SK-N-SH treated with all-trans-retinoic acid at 6 μM for 48 hours (cell line): ENCODE measurements around the gene BRAP.

Source experiments
- ATAC-seq: fragments of 200-7000 bp; cut with Tn5 transposase; 3 replicates; pipeline ENCODE4 v1.9.1; 2020; ENCODE audit warnings: mild to moderate bottlenecking, moderate library complexity
- ARNTL ChIP-seq: fragments of 450-650 bp; formaldehyde crosslinking; IDR thresholded peaks from 2 replicates; pipeline ENCODE4 v1.5.0; 2020; ENCODE audit warnings: low read depth, mild to moderate bottlenecking, moderate library complexity, borderline replicate concordance
- BACH2 ChIP-seq: fragments of 250-450 bp; sonication (Bioruptor Pico); IDR thresholded peaks from 2 replicates; pipeline ENCODE4 v1.9.0; 2021; ENCODE audit warnings: mild to moderate bottlenecking, borderline replicate concordance
- CSDC2 ChIP-seq: fragments of 250-450 bp; sonication (Bioruptor Pico); IDR thresholded peaks from 2 replicates; pipeline ENCODE4 v1.5.0; 2020; ENCODE audit warnings: mild to moderate bottlenecking, moderate library complexity
- ESRRG ChIP-seq: fragments of 250-450 bp; sonication (Bioruptor Pico); IDR thresholded peaks from 2 replicates; pipeline ENCODE4 v1.6.1; 2021; ENCODE audit warnings: mild to moderate bottlenecking
- GLIS3 ChIP-seq: fragments of 250-450 bp; sonication (Bioruptor Pico); IDR thresholded peaks from 2 replicates; pipeline ENCODE4 v1.5.0; 2020; ENCODE audit warnings: mild to moderate bottlenecking, moderate library complexity
- ISL1 ChIP-seq: fragments of 250-450 bp; sonication (Bioruptor Pico); IDR thresholded peaks from 2 replicates; pipeline ENCODE4 v2.1.2; 2022; ENCODE audit warnings: mild to moderate bottlenecking, moderate library complexity
- OSR1 ChIP-seq: fragments of 250-450 bp; sonication (Bioruptor Pico); IDR thresholded peaks from 2 replicates; pipeline ENCODE4 v1.8.0; 2022; ENCODE audit warnings: moderate library complexity, mild to moderate bottlenecking, inconsistent platforms
- PATZ1 ChIP-seq: fragments of 250-450 bp; sonication (Bioruptor Pico); IDR thresholded peaks from 2 replicates; pipeline ENCODE4 v1.8.0; 2020; ENCODE audit warnings: mild to moderate bottlenecking, moderate library complexity, borderline replicate concordance
- PPARA ChIP-seq: fragments of 250-450 bp; sonication (Bioruptor Pico); IDR thresholded peaks from 2 replicates; pipeline ENCODE4 v1.5.0; 2020; ENCODE audit warnings: mild to moderate bottlenecking, borderline replicate concordance
- RARB ChIP-seq: fragments of 250-450 bp; sonication (Bioruptor Pico); IDR thresholded peaks from 2 replicates; pipeline ENCODE4 v1.8.0; 2021; ENCODE audit warnings: mild to moderate bottlenecking, moderate library complexity
- SNAI2 ChIP-seq: fragments of 250-450 bp; sonication (Bioruptor Pico); IDR thresholded peaks from 2 replicates; pipeline ENCODE4 v1.5.0; 2020; ENCODE audit warnings: mild to moderate bottlenecking, moderate library complexity
- TCF4 ChIP-seq: fragments of 250-450 bp; sonication (Bioruptor Pico); IDR thresholded peaks from 2 replicates; pipeline ENCODE4 v1.8.0; 2021; ENCODE audit warnings: mild to moderate bottlenecking, moderate library complexity, borderline replicate concordance
- TOX ChIP-seq: fragments of 250-450 bp; sonication (Bioruptor Pico); IDR thresholded peaks from 2 replicates; pipeline ENCODE4 v1.8.0; 2021; ENCODE audit warnings: mild to moderate bottlenecking, moderate library complexity, borderline replicate concordance
- TSHZ2 ChIP-seq: fragments of 250-450 bp; sonication (Bioruptor Pico); IDR thresholded peaks from 2 replicates; pipeline ENCODE4 v1.5.0; 2020; ENCODE audit warnings: mild to moderate bottlenecking, moderate library complexity
- ZC3H10 ChIP-seq: fragments of 250-450 bp; sonication (Bioruptor Pico); IDR thresholded peaks from 2 replicates; pipeline ENCODE4 v1.5.1; 2021; ENCODE audit warnings: mild to moderate bottlenecking, moderate library complexity
- ZFP30 ChIP-seq: fragments of 450-650 bp; formaldehyde crosslinking; IDR thresholded peaks from 2 replicates; pipeline ENCODE4 v1.5.0; 2022; ENCODE audit warnings: mild to moderate bottlenecking, moderate library complexity
- ZNF565 ChIP-seq: fragments of 450-650 bp; formaldehyde crosslinking; conservative IDR thresholded peaks from 2 replicates; pipeline ENCODE4 v1.5.0; 2020; ENCODE audit warnings: low read depth, mild to moderate bottlenecking, moderate library complexity
- ZNF70 ChIP-seq: fragments of 450-650 bp; formaldehyde crosslinking; IDR thresholded peaks from 2 replicates; pipeline ENCODE4 v1.5.0; 2020; ENCODE audit warnings: mild to moderate bottlenecking, moderate library complexity
- ZNF8 ChIP-seq: fragments of 450-650 bp; formaldehyde crosslinking; IDR thresholded peaks from 2 replicates; pipeline ENCODE4 v1.5.0; 2020; ENCODE audit warnings: mild to moderate bottlenecking, moderate library complexity
- TF ChIP-seq, protein P1 (sequence below): fragments of 250-450 bp; sonication (Bioruptor Pico); IDR thresholded peaks from 2 replicates; pipeline ENCODE4 v1.8.0; 2021; ENCODE audit warnings: low read depth, mild to moderate bottlenecking, moderate library complexity, borderline replicate concordance
- TF ChIP-seq, protein P2 (sequence below): fragments of 250-450 bp; sonication (Bioruptor Pico); IDR thresholded peaks from 2 replicates; pipeline ENCODE4 v1.5.1; 2021; ENCODE audit warnings: mild to moderate bottlenecking, moderate library complexity
- TF ChIP-seq, protein P3 (sequence below): fragments of 250-450 bp; sonication (Bioruptor Pico); IDR thresholded peaks from 2 replicates; pipeline ENCODE4 v1.5.1; 2020; ENCODE audit warnings: low read depth, mild to moderate bottlenecking, moderate library complexity

BRAP gene

GRCh38 chr12:111699962-111700361 lies 14.2 kb upstream of the BRAP start:
- TF ChIP-seq GLIS3 (CRISPR knock-in tag) (no peak), PATZ1 (CRISPR knock-in tag) (no peak), SNAI2 (no peak), ZNF70 (no peak), CSDC2 (CRISPR knock-in tag) (no peak), ZNF565 (CRISPR knock-in tag) (no peak), TOX (CRISPR knock-in tag) (no peak), ESRRG (CRISPR knock-in tag) (no peak), ZNF8 (CRISPR knock-in tag) (no peak), PPARA (no peak), ARNTL (CRISPR knock-in tag) (no peak), TCF4 (CRISPR knock-in tag) (no peak), ISL1 (no peak), TSHZ2 (no peak), ZFP30 (CRISPR knock-in tag) (no peak), RARB (no peak)
- TF ChIP-seq, protein P1, sequence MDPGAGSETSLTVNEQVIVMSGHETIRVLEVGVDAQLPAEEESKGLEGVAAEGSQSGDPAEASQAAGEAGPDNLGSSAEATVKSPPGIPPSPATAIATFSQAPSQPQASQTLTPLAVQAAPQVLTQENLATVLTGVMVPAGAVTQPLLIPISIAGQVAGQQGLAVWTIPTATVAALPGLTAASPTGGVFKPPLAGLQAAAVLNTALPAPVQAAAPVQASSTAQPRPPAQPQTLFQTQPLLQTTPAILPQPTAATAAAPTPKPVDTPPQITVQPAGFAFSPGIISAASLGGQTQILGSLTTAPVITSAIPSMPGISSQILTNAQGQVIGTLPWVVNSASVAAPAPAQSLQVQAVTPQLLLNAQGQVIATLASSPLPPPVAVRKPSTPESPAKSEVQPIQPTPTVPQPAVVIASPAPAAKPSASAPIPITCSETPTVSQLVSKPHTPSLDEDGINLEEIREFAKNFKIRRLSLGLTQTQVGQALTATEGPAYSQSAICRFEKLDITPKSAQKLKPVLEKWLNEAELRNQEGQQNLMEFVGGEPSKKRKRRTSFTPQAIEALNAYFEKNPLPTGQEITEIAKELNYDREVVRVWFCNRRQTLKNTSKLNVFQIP = no peak
- TF ChIP-seq, protein P2, sequence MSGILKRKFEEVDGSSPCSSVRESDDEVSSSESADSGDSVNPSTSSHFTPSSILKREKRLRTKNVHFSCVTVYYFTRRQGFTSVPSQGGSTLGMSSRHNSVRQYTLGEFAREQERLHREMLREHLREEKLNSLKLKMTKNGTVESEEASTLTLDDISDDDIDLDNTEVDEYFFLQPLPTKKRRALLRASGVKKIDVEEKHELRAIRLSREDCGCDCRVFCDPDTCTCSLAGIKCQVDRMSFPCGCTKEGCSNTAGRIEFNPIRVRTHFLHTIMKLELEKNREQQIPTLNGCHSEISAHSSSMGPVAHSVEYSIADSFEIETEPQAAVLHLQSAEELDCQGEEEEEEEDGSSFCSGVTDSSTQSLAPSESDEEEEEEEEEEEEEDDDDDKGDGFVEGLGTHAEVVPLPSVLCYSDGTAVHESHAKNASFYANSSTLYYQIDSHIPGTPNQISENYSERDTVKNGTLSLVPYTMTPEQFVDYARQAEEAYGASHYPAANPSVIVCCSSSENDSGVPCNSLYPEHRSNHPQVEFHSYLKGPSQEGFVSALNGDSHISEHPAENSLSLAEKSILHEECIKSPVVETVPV = no peak
- TF ChIP-seq, protein P3, sequence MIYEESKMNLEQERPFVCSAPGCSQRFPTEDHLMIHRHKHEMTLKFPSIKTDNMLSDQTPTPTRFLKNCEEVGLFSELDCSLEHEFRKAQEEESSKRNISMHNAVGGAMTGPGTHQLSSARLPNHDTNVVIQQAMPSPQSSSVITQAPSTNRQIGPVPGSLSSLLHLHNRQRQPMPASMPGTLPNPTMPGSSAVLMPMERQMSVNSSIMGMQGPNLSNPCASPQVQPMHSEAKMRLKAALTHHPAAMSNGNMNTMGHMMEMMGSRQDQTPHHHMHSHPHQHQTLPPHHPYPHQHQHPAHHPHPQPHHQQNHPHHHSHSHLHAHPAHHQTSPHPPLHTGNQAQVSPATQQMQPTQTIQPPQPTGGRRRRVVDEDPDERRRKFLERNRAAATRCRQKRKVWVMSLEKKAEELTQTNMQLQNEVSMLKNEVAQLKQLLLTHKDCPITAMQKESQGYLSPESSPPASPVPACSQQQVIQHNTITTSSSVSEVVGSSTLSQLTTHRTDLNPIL (CRISPR knock-in tag) = no peak
- no peak for ATAC-seq

DNA sequence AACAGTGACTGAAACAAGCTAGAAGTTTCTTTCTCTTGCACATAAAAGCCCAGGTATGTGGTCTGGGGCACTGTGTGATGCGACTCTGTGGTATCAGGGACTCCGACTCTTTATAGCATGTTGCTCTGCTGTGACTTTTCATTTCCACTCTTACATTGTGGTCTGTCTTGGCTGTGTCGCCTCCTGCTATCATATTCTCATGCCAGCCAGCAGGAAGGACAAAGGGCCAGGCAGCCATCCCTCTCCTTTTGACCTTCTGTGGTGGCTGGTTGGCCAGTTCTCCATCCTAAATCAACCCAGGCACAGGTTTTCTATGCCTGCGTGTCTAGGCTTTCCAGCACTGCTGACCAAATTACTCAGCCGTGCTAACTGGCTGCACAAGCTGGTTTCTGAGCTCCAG lies 8.1 kb upstream of the BRAP start:
- no peak for ATAC-seq

More for the DNA sequence above, 8.1 kb upstream of the BRAP start:
- TF ChIP-seq ZFP30 (CRISPR knock-in tag) = no peak
- TF ChIP-seq ZNF70 = no peak
- no peak for TF ChIP-seq TSHZ2
- no peak for TF ChIP-seq ZNF8 (CRISPR knock-in tag)
- no peak for TF ChIP-seq RARB
- TF ChIP-seq ZC3H10 (CRISPR knock-in tag) = no peak
- TF ChIP-seq TCF4 (CRISPR knock-in tag) = no peak
- TF ChIP-seq OSR1 (CRISPR knock-in tag) = no peak
- TF ChIP-seq BACH2 (CRISPR knock-in tag) = no peak
- no peak for TF ChIP-seq ISL1
- TF ChIP-seq, all 23 proteins: peak for 0
